ENCODE measurements around the gene HMGN4. TPM values are rescaled to one million over a fixed set of nuclear protein-coding genes. Genes with fewer than 3 reads are reported as not detected.

Gene HMGN4
- total and polyA plus RNA-seq, 9 of the 15 experiments (the other 6 are each of a cell fraction or from before 2014, with no cell fraction given): 35.4 to 134 (median 94.1) TPM

DNA sequence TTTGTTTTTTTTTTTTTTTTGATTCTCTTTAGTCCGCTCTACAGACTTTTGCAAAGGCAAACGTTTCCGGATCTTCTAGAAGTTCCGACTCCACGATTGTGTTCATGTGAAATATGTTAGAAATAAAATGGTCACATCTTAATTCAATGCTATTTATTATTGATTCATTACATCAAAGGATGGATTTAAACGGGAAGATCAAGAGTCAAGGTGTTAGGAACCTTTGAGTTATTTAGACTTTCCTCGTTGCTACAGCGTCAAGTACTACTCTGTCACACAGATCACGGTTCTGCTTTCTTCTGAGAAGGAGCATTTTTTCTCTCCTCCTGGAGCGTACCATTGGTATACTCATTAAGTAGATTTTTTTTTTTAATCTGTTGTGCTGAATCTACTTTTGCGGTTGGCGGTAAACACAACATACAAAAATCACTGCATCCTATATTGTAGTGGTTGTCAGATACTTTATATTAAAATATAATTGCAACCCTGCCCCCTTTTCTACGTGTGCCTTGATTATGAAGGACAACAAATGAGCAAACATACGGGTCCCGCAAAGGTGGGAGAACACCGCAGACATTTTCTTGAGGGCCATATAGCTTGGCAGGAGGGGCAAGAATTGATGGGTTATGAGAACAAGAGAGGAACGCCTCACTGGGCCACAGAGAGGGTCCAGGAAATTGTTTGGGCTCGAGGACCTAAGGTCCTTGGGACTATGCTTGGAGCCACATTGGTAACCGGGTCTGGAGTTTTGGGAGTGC, 17.5 kb downstream of the HMGN4 start (continued):
- TF ChIP-seq IRF9 (tag; IDR thresholded peaks at IDR 0.05) (no peak), REST (IDR thresholded peaks at IDR 0.05; ENCODE audit: borderline replicate concordance) (0 out of 2 replicates have a peak, but pooled peaks have one; percentile 11), REST (CRISPR knock-in tag; IDR thresholded peaks at IDR 0.05; ENCODE audit: low read depth) (no peak), KLF1 (tag; IDR thresholded peaks at IDR 0.05) (no peak), EP400 (IDR thresholded peaks at IDR 0.05) (no peak), ZNF274 (IDR thresholded peaks at IDR 0.05; ENCODE audit: borderline replicate concordance, low read depth, low read length) (no peak), SMAD2 (IDR thresholded peaks at IDR 0.05; ENCODE audit: low read depth, low read length) (no peak), SAP30 (IDR thresholded peaks at IDR 0.05; ENCODE audit: borderline replicate concordance, insufficient read depth, low read depth, low read length, poor library complexity, severe bottlenecking) (no peak), GATAD2B (IDR thresholded peaks at IDR 0.05; ENCODE audit: borderline replicate concordance) (no peak), ZNF282 (CRISPR knock-in tag; IDR thresholded peaks at IDR 0.05) (no peak), SAFB (IDR thresholded peaks at IDR 0.05; ENCODE audit: borderline replicate concordance, low read depth, low read length) (no peak), NFYB (IDR thresholded peaks at IDR 0.05; ENCODE audit: extremely low read depth, insufficient read length) (no peak), MBD2 (IDR thresholded peaks at IDR 0.05; ENCODE audit: borderline replicate concordance, low read depth) (no peak), PHB2 (IDR thresholded peaks at IDR 0.05; ENCODE audit: low read depth) (no peak), ELF1 (tag; IDR thresholded peaks at IDR 0.05) (peak; percentile 16; the same call in 1 of the 2 replicates), PCBP1 (IDR thresholded peaks at IDR 0.05; ENCODE audit: low read depth, low read length, poor library complexity, severe bottlenecking) (no peak), GATA2 (CRISPR knock-in tag; IDR thresholded peaks at IDR 0.05) (no peak)

Data from K562 (cell line).